IPS-NIHi7 (cell line): ENCODE data around the gene SHISA9.

Experiments
- DNase-seq: peaks from one replicate; pipeline ENCODE4 v3.0.0; 2012; ENCODE audit warnings: mixed read lengths; ENCODE audit errors: extremely low spot score

Gene SHISA9

DNA sequence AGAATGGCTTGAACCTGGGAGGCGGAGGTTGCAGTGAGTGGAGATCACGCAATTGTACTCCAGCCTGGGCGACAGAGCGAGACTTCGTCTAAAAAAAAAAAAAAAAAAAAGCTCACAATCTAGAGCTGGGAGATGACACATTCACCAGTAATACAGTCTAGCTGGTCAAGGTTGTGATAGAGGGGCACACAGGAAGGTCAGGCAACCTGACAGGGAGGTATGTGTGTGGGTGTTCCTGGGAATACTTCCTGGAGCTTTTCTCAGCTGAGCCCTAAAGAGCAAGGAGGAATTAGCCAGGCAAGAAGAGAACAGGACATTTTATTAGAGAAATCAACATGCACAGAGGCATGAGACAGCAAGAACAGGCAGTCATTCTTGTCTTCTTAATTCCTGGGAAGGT, 216.7 kb downstream of the SHISA9 start:
- DNase-seq: no peak

DNA sequence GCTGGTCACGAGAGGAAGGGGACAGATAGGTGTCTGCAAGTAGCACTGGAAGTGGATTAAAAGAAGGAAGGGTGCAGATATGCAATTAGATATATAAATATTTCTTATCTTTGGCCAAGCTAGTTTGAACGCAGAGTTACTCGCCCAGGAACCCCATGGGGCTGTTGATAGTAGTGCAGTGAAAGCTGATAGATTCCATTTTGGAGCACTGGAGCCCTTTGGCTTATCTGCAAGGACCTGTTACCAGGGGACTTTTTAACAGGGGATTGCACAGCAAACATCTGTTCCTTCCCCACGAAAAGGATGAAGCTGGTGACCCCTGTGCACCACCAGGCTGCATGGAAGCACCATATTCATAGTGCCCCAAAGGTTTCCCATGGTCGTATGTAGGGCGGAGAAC, 218.7 kb downstream of the SHISA9 start:
- no peak for DNase-seq

DNA sequence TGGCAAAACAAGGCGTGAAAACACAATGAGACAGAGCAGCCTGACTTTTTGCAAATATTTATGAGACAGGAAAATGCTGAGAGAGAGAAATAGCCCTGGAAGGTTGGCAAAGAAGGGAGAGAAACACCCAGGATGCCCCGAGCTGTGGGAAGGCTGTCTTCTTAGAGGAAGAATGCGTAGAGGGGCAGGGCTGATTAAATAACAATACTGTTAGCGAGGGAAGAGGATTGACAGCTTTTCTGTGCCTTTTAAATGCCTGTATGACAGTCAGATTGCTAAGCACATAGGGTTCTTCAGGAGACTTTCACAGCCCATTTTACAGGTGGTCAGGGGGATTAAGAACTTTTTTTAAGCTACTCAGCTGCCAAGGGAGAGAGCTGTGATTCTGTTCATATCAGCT, 219.2 kb downstream of the SHISA9 start:
- DNase-seq: peak; percentile 35

DNA sequence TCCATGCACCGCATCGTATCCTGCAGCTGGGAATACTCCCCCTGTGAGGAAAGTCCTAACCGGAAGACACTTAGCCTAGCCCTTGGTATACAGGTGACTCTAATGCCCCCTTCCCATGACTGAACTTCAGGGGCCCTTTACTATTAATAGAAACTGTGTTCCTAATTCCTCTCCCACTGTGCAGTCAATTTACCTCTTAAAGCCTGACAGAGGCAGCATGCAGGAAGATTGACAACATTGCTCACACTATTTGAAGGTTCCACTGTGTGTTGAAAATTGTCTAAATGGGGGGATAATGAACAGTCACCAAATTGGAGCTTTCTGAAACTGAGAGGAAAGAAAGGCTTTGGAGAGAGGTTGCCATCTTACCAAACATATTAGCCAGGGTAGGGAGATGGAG, 222.6 kb downstream of the SHISA9 start:
- no peak for DNase-seq

DNA sequence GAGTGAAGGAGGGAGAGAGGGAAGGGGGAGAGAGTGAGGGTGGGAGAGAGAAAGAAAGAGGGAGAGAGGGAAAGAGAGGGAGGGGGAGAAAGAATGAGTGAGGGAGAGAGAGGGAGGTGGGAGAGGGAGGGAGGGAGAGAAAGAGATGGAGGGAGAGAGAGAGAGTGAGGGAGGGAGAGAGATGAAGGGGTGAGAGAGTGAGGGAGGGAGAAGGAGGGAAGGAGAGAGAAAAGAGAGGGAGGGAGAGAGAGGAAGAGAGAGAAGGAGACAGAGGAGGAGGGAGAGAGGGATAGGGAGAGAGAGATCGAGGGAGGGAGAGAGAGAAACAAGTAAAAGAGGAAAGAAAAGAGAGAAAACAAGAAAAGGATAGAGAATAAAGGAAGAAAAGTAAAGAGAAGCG, 225.7 kb downstream of the SHISA9 start:
- no peak for DNase-seq

DNA sequence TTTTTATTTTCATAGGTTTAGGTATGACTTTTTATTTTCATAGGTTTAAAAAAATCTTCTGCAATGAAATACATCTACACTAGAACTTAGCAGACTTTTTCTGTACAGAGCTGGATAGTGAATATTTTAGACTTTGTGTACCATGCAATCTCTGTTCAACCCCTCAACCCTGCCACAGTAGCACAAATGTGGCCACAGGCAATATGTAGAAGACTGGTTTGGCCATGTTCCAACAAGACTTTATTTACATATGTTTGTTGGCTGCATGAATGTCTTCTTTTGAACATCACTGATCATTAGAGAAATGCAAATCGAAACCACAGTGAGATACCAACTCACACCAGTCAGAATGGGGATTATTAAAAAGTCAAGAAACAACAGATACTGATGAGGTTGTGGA, 229.2 kb downstream of the SHISA9 start:
- no peak for DNase-seq

DNA sequence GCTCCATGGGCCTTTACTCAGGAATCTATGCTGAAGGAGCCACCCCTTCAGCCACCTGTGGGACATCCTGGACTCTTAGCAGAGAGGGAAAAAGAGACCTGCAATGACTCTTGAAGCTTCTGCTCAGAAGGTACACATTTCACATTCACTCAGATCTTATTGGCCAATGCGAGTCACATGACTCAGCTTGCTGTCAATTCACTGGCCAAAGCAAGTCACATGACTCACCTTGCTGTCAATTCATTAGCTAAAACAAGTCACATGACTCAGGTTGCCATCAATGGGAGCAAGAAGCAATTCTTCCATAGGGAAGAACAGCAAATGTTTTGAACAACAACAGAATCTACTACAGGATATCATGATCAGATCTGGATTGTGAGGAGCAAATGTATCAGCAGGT, 233.4 kb downstream of the SHISA9 start:
- DNase-seq: no peak

DNA sequence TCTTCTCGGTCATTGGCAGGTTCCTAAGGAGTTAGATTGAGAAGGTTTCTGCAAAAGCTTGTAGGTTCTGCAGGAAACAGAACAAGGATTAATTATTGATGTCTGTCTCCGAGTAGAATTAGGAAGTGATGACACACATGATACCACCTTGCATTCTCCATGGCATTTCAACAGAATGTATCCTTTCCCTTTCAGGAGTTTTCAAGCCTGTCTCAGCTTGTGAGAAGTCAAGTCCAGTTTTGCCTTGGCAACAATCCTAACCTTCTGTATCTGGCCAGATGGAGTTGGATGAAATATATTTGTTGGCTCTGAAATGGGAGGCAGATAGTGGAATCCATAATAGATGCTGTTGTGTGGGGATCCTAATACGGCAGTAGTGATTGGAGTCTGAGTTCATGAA, 235.5 kb downstream of the SHISA9 start:
- no peak for DNase-seq

DNA sequence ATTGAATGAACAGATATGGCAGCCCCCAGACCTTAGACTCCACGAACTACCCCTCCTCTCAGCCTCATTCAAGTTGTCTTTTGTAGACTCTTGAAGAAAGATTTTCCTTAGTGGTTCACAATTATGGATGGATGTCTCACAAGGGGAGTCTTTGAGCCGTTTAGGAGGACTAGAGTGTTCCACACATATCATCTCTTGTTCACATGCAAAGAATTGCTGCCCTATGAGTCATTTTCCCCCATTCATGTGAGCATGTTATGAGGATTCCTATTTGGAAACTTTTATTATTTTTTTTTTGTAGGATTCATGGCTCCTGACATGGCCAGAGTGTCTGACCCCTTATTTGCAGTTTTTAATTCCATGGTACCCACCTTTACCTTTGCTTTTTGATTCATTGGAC, 237.1 kb downstream of the SHISA9 start:
- DNase-seq: no peak

DNA sequence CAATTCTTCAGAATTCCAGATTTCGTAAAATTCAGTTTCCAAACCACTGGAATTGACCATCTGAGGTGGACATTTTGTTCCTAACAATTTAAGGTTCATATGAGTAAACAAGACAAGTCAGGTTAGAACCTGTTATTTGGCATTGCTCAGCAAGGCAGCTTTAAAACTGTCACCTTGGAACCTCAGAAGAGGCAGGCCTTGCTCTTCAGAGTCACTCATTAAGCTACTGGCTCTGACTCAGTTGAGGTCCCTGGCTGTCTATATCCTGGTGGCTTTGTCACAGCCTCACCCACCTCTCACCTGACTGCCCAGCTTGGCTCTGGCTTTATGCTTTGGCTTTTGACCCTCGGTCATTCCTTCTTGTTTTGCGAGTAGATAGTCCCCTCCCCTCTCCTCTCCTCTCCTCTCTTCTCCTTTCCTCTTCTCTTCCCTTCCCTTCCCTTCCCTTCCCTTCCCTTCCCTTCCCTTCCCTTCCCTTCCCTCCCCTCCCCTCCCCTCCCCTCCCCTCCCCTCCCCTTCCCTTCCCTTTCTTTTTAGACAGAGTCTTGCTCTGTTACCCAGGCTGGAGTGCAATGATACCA, 238.4 kb downstream of the SHISA9 start:
- no peak for DNase-seq

DNA sequence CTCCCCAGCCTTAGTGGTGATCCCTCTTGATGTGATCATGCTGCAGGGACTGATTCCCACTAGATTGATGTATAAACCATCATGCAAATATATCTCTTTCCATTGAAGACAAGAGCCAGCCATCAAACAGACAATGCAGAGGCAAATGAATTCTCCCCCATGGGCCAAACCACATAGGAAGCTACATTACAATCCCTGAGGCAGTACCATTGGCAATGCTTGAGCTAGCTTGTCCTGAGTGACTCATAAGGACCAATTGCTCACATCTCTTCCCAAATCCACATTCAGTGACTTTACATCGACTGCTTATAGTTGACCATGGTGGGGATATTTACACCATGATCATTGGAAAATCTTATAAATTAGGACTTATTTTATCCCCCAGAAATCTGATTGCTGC, 242.2 kb downstream of the SHISA9 start:
- DNase-seq: no peak

DNA sequence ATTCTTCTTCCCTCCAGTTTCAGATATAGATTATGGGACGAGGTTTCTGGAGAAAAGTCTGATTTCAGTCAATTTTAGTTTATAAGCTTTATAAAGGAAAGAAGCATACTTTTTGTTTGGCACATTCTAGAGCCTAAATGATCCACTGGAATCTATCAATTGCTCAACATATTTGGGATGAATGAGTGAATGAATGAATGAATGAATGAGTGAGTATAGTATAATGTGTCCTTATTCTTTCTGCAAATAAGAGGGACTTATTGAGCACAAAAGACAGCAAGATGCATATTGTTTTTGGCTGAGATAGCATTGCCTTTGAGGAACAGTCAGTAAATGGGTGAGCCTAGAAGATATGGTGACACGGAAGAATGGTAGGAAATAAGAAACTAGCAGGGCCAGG, 245.4 kb downstream of the SHISA9 start:
- no peak for DNase-seq

DNA sequence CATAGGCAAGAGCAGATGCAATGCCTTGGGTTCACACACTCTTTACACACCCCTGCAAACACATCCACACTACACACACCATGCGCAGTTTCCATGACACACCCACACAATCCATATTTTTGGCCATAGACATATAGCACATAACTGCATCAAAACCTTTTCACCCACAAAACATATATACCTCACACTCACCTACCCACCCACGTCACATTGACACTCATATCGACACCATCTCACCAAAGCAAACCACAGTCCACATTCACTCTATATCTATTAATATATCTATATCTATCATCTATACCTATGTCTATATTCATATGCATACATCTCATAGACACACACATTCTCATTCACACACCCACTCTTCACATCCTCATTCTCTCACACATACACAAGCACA, 246.9 kb downstream of the SHISA9 start:
- DNase-seq: no peak

DNA sequence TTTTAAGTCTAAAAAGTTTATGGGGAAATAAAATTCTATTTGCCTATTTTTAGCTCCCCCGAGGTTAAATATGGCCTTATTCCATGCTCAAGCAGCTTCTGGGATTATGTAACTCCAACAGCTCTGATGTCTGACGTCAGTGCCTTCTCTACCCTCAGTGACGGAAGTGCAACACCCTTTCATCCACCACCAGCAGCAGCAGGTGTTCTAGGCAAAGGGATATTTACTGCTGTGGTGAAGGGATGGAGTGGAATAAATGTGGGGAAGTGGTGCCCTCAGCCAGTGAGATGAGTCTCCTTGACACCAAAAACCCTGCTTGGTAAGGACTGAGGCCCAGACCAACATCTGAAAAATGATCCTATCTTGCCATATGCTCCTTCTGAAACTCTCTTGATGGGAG, 247.4 kb downstream of the SHISA9 start:
- DNase-seq: no peak

DNA sequence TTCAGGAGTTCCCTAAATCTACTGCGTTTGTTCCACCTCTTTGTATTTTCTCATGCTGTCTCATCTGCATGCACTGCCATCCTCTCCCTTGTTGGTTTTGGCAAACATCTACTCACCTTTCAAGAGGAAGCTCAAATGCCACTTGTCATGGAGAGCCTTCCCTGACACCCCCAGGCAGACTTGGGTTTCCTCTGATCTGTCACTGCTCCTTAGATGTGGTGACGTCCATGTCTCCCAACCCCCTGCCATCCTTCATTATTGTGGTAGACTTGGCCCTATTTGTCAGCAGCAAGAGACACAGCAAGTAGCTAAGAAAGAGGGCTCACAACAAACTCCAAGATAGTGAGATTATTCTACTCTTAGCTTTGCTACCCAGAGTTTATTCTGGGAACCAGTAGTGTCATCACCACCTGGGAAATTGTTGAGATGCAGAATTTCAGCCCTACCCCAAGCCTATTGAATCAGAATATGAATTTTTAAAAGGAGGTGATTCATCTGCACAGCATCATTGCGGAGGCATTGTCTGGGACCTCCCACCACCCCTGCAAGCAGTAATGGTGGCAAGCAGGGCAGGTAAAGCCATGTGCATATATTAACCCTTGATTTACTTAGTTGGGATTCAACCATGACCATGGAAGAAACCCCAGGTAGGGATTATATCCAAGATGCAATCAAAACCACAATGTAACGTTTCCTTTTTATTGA, 248.9 kb downstream of the SHISA9 start:
- no peak for DNase-seq

DNA sequence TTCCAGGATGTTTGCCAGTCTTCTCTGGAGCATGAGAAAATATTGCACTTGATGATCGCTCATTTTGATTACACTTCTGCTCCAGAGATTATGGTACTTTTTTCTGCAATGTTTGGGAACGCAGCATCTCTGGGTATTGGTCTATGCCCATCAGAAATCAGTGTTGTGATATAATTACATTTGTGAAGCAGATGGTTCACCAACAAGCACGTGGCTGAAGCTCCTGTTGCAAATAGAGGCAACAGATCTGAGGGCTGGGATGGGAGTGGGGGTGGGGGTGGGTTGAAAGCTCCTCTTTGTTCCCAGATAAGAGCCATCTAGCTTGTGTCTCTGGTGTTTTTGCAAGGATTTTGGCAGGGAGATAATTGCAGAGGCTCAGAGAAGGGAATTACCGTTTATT, 252.3 kb downstream of the SHISA9 start:
- peak; percentile 36 for DNase-seq

DNA sequence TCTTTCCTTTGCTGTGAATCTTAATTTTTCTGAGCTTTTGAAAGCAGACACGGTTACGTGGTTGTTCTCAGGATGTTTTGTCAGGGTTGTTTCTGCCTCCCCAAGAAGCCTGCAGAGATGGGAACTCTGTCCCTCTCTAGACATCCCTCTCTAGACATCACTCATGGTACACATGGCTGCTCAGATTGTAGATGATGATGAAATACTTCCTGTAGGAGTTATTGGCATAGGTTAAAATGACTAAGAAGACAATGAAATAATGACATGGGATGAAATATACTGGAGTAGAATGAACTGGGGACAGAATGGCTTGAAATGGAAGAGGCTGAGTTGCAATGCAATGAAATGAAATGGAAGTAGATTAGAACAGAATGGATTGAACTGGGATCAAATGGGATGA, 253.4 kb downstream of the SHISA9 start:
- DNase-seq: no peak

DNA sequence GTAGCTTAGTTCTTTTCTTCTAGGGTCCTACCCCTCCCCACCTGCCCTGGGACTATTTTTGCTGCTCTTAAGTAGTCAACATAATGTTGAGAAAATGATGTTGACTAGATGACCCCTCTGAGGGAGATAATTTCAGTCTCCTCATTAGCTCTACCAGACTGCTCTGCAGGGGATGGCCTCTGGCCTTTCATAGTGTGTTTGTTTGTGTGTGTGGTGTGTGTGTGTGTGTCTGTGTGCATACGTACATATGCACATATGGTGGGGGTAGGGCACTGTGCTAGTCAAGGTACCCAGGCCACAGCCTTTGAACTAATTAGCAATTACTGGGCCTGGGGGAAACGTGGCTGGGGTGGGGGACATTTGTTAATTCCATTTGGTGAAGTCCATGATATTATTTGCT, 254.0 kb downstream of the SHISA9 start:
- DNase-seq: no peak

DNA sequence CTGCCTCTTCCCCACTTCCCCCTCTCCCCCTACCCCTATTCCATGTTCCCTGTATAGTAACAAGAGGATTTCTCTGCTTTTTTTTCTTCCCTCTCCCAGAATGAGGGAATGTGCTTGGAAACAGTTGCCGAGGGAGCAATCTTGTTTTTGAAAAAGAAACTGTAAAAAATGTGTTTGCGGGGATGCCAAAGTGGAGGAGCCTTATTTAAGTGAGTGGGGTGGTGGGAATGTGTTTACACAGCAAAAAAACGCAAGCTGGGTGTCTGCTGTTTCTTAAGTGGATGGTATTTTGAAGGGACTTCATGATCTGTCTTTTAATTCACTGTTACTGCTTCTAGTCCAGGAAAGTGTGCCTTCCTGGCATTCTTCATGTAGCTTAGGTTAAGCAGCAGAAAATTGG, 254.4 kb downstream of the SHISA9 start:
- no peak for DNase-seq

DNA sequence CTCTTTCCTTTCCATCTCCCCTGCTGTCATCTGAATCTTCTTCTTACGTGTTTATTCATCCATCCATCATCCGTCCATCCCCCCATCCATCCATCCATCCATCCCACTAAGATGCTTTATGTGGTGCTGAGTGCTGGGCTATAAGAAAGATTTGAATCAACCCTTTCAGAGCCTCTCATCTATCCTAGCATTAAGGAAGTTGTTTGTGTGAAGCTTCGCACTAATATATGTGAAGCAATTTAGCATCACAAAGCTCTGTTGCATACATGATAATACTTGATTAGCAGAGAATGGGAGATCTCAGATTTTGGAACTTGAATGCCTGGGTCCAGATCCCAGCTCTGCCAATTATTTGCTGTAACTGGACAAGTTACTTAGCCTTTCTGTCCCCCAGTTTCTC, 255.7 kb downstream of the SHISA9 start:
- no peak for DNase-seq

DNA sequence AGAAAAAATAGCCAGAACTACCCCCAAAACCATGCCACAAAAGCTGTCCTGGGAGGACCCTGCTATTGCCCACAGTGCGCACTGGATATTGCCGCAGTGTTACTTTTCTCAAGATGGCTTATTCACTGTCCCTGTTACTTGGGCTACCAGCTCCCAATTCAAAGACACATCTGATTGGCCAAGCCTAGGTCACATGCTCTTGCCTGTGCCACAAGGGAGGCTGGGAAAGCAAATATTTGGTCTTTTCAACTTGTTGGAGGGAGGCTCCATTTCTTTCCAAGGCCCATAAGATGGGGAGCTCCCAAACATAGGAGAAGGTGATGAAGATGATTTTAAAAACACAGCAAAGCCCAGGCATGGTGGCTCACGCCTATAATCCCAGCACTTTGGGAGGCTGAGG, 257.0 kb downstream of the SHISA9 start:
- no peak for DNase-seq

DNA sequence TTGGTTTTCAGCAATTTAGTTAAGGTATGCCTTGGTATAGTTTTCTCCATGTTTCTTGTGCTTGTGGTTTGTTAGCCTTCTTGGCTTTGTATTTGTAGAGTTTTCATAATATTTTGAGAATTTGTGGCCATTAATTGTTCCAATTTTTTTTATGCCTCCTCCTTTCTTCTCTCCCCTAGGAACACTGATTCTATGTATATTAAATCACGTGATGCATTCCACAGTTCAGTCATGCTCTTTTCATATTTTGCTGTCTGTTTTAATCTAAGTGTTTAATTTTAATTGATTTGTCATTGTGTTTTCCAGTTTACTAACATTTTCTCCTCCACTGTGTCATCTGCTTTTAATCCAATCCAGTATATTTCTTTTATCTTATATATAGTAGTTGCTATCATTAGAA, 263.6 kb downstream of the SHISA9 start:
- no peak for DNase-seq

DNA sequence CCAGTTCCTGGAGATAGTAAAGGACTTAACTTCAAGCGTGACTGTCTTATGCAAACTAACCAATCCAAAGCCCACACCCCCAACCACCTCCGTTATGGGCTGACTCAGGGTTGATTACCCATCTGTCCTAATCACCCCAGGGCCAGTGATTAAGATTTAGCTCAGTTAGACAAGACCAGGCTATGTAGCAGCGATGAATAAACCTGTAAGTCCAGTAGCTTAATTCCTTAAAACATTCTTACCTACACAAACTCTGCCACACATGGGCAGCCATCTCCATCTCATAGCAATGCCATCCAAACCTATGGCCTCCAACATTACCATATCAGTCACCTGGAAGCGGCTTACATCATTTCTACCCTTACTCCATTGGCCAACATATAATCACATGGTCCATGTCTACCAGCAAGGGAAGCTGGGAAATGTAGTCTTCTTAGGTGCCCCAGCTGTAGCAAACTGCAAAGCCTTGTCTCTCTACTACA, 266.7 kb downstream of the SHISA9 start:
- peak; percentile 72 for DNase-seq

DNA sequence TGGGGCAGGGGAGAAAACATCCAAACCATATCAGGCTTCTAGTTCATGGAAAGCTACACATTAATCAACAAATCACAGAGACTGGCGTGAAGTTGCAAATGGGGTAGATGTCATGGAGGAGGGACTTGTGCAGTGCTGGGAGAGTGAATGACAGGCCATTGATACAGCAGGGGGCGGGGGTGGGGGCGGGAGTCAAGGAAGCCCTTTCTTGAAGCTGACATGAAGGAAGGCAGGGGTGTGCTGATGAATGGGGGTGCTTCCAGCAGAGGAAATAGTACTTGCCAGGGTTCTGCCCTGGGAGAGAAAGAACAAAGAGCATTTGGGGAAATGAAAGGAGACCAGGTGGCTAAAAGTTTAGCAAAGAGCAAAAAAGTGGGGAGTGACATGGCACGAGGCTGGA, 269.9 kb downstream of the SHISA9 start:
- DNase-seq: peak; percentile 51
